Bronchial epithelial cell (primary cell): ENCODE measurements around the gene BICRA. TPM values are rescaled to one million over a fixed set of nuclear protein-coding genes. Genes with fewer than 3 reads are reported as not detected.
"Not testable (repeated sequence)": the region's sequence is repeated elsewhere in the genome, so short reads cannot be mapped to it uniquely, and the experiment has no call there.

Source experiments
- DNase-seq: peaks from one replicate; pipeline ENCODE4 v3.0.0-alpha.2; 2010; ENCODE audit warnings: low read depth
- FAIRE-seq: peaks from 2 replicates; lab custom pipeline; 2011; peaks lifted over from hg19 to GRCh38; lab: Jason Lieb, UNC
- H3K27me3 ChIP-seq: 2 replicates; pipeline ENCODE4 v1.5.1; 2011; ENCODE audit warnings: low read length; ENCODE audit not compliant: control insufficient read depth, insufficient read depth
- H3K36me3 ChIP-seq: 2 replicates; pipeline ENCODE4 v1.5.1; 2011; ENCODE audit warnings: low read length; ENCODE audit not compliant: control insufficient read depth, insufficient read depth
- H3K4me3 ChIP-seq: 2 replicates; pipeline ENCODE4 v1.5.1; 2011; ENCODE audit warnings: mild to moderate bottlenecking, low read depth, low read length, control low read depth
- CTCF ChIP-seq: IDR thresholded peaks from 2 replicates; pipeline ENCODE4 v1.5.1; 2011; ENCODE audit warnings: mild to moderate bottlenecking, moderate library complexity, low read length, control low read depth, inconsistent platforms; ENCODE audit not compliant: insufficient read depth, severe bottlenecking
- total RNA-seq: library from RNA; depleted of rRNA; stranded (reverse); fragments of >200 nt; gene quantifications from 2 replicates; pipeline ENCODE4 v1.2.1, GENCODE V29; 2014

The BICRA gene
- total RNA-seq, 1 donor from 2014 or later, result 4.5 TPM

DNA sequence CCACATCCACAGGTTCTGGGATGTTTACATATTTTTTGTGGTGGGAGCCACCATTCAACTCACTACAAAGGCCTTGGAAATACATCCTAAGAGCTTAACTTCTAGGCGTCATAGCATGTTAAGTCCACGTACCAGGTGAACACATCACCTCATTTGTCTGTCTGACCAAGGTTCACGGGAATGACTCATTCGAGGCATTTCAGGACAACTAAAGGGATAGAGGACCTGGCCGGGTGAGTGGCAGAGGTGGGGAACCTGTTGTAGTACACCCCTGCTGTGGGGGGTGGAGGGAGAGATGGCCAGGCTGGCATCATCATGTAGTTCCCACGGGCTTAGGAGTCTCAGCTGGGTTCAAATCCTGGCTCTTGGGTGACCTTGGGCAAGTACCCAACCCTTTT is 51.5 kb downstream of the BICRA start:
- FAIRE-seq (peak; percentile 94), DNase-seq (peak; percentile 81)
- no peak overlapping the region for H3K4me3 ChIP-seq
- TF ChIP-seq CTCF, result no peak
- no peaks in the 10 kb centered on the region for H3K27me3 ChIP-seq
- peaks cover 3% of the 10 kb centered on the region for H3K36me3 ChIP-seq

- H3K27me3 ChIP-seq, result no peaks in the 10 kb centered on the region
- FAIRE-seq, result no peak
- H3K36me3 ChIP-seq, result peaks cover 3% of the 10 kb centered on the region
- DNase-seq, result no peak
- H3K4me3 ChIP-seq, result no peak overlapping the region
- TF ChIP-seq CTCF, result no peak
Observed at GRCh38 chr19:47661161-47661560, 52.2 kb downstream of the BICRA start.

GRCh38 chr19:47661611-47662010 is 52.7 kb downstream of the BICRA start:
- no peak for DNase-seq
- FAIRE-seq, result no peak
- no peak for TF ChIP-seq CTCF
- Histone ChIP-seq H3K27me3 (no peaks in the 10 kb centered on the region), H3K36me3 (peaks cover 3% of the 10 kb centered on the region), H3K4me3 (no peak overlapping the region)

GRCh38 chr19:47663435-47663910 is 54.5 kb downstream of the BICRA start:
- Histone ChIP-seq H3K4me3 (no peak overlapping the region), H3K27me3 (no peaks in the 10 kb centered on the region), H3K36me3 (peaks cover 1% of the 10 kb centered on the region)
- peak; percentile 89 for DNase-seq
- no peak for TF ChIP-seq CTCF
- no peak for FAIRE-seq

GRCh38 chr19:47663911-47664771 is 55.2 kb downstream of the BICRA start:
- no peak overlapping the region for H3K4me3 ChIP-seq
- DNase-seq (peak; percentile 90), FAIRE-seq (peak; percentile 86)

DNA sequence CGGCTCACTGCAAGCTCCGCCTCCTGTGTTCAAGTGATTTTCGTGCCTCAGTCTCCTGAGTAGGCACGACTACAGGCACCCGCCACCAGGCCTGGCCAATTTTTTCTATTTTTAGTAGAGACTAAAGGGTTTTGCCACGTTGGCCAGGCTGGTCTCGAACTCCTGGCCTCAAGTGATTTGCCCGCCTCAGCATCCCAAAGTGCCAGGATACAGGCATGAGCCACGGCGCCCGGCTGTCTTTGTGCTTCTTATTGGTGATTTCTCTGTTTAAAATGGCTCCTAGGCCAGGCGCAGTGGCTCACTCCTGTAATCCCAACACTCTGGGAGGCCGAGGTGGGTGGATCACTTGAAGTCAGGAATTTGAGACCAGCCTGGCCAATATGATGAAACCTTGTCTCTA is 59.6 kb downstream of the BICRA start:
- H3K27me3 ChIP-seq, H3K36me3 ChIP-seq, DNase-seq, FAIRE-seq, H3K4me3 ChIP-seq: not testable (repeated sequence)

More at GRCh38 chr19:47663911-47664771, 55.2 kb downstream of the BICRA start:
- no peaks in the 10 kb centered on the region for H3K27me3 ChIP-seq
- no peak for TF ChIP-seq CTCF
- H3K36me3 ChIP-seq, result peaks cover 1% of the 10 kb centered on the region
